RWPE2 (cell line): ENCODE data around the gene DNAH9.

ENCODE experiments used
- ATAC-seq: fragments of 200-7000 bp; cut with Tn5 transposase; 3 replicates; pipeline ENCODE4 v1.9.1; 2021; ENCODE audit warnings: low read depth
- DNase-seq: peaks from one replicate; pipeline ENCODE4 v3.0.0-alpha.2; 2020; ENCODE audit warnings: low spot score
- H3K27ac ChIP-seq: fragments of 450-650 bp; 2 replicates; pipeline ENCODE4 v1.5.1; 2017; ENCODE audit warnings: mild to moderate bottlenecking; ENCODE audit not compliant: poor library complexity, severe bottlenecking
- H3K27me3 ChIP-seq: fragments of 250-450 bp; sonication (Bioruptor Pico); 2 replicates; pipeline ENCODE4 v1.5.1; 2021; ENCODE audit warnings: mild to moderate bottlenecking, moderate library complexity; ENCODE audit not compliant: insufficient read depth, poor library complexity, severe bottlenecking
- H3K36me3 ChIP-seq: fragments of 250-450 bp; sonication (Bioruptor Pico); 2 replicates; pipeline ENCODE4 v1.5.1; 2020; ENCODE audit warnings: low read depth, mild to moderate bottlenecking, moderate library complexity
- H3K4me1 ChIP-seq: fragments of 250-450 bp; sonication (Bioruptor Pico); 2 replicates; pipeline ENCODE4 v1.5.1; 2021; ENCODE audit warnings: mild to moderate bottlenecking, moderate library complexity; ENCODE audit not compliant: insufficient read depth, poor library complexity, severe bottlenecking
- H3K4me3 ChIP-seq: fragments of 250-450 bp; sonication (Bioruptor Pico); 2 replicates; pipeline ENCODE4 v1.5.1; 2021; ENCODE audit warnings: mild to moderate bottlenecking, moderate library complexity; ENCODE audit not compliant: severe bottlenecking
- H3K9me3 ChIP-seq: fragments of 250-450 bp; sonication (Bioruptor Pico); 2 replicates; pipeline ENCODE4 v1.5.1; 2021; ENCODE audit warnings: mild to moderate bottlenecking, moderate library complexity; ENCODE audit not compliant: severe bottlenecking
- TF ChIP-seq, protein P1 (sequence below): fragments of 450-650 bp; IDR thresholded peaks from one replicate; pipeline ENCODE4 v1.5.1; 2017; ENCODE audit warnings: mild to moderate bottlenecking, moderate library complexity; ENCODE audit not compliant: poor library complexity, severe bottlenecking

DNAH9 gene

DNA sequence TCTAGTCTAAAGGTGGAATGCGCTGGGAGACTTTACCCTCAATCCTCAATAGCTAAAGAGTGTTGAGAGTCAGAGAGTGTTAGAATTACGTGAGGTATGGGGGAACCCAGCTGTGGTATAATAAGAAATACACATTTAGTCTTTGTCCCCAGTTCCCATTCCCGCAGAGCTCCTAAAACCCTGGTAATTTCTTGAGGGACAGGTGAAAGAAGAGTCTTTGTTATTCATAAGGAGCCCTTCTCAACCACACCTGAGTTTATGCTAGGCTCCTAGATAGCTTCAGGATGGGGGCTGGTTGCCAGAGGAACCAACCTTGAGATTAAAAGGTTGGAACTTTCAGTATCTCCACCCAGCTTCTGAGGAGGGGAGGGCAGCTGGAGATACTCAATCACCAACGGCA is 393.2 kb downstream of the DNAH9 start:
- DNase-seq (no peak), ATAC-seq (no peak)
- Histone ChIP-seq H3K4me1 (peaks cover 8% of the 10 kb centered on the region), H3K27ac (no peak overlapping the region), H3K4me3 (no peak overlapping the region), H3K9me3 (no peaks in the 10 kb centered on the region), H3K36me3 (peaks cover 24% of the 10 kb centered on the region), H3K27me3 (no peaks in the 10 kb centered on the region)
- TF ChIP-seq, protein P1, sequence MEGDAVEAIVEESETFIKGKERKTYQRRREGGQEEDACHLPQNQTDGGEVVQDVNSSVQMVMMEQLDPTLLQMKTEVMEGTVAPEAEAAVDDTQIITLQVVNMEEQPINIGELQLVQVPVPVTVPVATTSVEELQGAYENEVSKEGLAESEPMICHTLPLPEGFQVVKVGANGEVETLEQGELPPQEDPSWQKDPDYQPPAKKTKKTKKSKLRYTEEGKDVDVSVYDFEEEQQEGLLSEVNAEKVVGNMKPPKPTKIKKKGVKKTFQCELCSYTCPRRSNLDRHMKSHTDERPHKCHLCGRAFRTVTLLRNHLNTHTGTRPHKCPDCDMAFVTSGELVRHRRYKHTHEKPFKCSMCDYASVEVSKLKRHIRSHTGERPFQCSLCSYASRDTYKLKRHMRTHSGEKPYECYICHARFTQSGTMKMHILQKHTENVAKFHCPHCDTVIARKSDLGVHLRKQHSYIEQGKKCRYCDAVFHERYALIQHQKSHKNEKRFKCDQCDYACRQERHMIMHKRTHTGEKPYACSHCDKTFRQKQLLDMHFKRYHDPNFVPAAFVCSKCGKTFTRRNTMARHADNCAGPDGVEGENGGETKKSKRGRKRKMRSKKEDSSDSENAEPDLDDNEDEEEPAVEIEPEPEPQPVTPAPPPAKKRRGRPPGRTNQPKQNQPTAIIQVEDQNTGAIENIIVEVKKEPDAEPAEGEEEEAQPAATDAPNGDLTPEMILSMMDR: no peak

DNA sequence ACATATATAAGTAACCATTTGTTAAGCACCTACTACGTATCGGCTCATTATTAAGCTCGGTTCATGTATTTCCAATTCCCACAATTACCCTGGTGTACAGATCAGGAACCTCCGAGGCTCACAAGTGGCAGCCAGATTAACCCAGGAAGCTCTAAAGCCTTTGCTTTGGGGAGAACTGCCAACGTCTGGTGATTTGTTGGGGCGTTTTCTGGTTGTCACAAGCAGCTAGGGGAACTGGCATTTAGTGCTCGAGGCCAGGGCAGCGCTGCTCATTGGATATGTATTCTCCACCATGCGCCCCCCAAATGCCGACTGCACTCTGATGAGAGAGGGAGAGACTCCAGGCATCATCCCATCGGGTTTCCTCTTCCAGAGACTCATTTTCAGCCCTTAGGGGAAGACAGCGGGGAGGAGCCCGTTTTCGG is 398.5 kb downstream of the DNAH9 start:
- H3K36me3 ChIP-seq: peaks cover 9% of the 10 kb centered on the region
- ATAC-seq: peak; percentile 26
- H3K27me3 ChIP-seq: no peaks in the 10 kb centered on the region
- no peaks in the 10 kb centered on the region for H3K9me3 ChIP-seq
- TF ChIP-seq, protein P1: no peak
- DNase-seq: no peak
- H3K27ac ChIP-seq: peak overlapping the region; percentile 57
- peak overlapping the region; percentile 71 for H3K4me3 ChIP-seq
- peaks cover 8% of the 10 kb centered on the region for H3K4me1 ChIP-seq

DNA sequence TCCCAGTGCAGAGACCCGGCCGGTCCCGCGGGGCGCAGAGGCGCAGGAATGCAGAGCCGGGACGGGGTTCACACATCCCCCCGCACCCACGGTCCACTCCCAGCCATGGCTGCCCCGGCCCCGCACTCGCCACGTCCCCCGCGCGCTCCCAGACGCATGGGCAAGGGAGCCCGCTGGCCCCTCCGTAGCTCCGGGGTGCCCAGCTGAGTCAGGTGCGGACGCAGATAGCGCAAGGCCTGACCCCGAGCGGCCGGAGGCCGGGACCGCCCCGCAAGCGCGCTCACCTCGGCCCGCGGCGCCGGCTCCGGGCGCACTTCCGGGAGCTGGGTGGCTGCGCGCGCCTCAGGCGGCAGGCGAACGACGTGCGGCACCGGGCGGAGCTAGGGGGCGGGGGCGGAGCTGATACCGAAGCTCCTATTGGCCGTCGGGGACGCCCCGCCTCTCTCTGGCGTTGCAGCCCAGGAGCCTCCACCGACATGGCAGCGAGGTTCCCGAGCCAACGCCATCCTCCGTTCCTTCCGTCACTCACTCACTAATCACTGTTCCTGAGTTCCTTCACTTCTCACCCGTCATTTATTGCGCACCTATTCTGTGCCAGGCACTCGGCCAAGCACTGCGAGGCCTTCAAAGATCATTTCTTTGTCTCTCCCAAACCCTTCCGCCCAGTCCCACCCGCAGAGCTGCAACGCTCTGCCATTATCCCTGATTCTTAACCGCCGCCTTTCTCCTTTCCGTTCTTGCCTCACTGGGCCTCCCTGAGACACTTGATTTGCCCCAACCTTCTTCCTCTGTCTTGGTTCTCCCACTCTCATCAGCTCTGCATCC is 399.1 kb downstream of the DNAH9 start, which contains the start of gene ZNF18:
ZNF18 (minus strand) TSS at position 329 of the 825 bp plus-strand sequence. CDS start 4,646 bp downstream, outside the sequence.
- H3K27ac ChIP-seq: peak within 1 kb of the TSS; percentile 57
- peak; percentile 95 for DNase-seq
- H3K27me3 ChIP-seq: no peaks in the 10 kb centered on the region
- peak; percentile 95 for ATAC-seq
- H3K9me3 ChIP-seq: no peaks in the 10 kb centered on the region
- TF ChIP-seq, protein P1: no peak
- peaks cover 3% of the 10 kb centered on the region; the same call in 1 of the 2 replicates for H3K36me3 ChIP-seq
- H3K4me3 ChIP-seq: peak within 1 kb of the TSS; percentile 71
- H3K4me1 ChIP-seq: peaks cover 8% of the 10 kb centered on the region

DNA sequence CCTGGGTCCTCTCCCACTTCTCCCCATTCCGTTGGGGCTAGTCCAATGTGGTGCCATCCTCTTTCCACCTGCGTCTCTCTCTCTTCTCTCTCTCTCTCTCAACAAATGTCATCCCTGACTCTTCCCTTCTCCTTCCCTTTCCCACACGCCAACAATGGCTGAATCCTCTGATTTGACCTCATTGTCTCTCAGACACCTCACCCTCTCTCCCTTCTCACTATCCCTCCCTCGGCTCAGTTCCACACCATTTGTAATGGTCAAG is 399.6 kb downstream of the DNAH9 start:
- Histone ChIP-seq H3K4me1 (peaks cover 8% of the 10 kb centered on the region), H3K36me3 (no peaks in the 10 kb centered on the region), H3K27ac (peak overlapping the region; percentile 57), H3K27me3 (no peaks in the 10 kb centered on the region), H3K9me3 (no peaks in the 10 kb centered on the region), H3K4me3 (peak overlapping the region; percentile 71)
- ATAC-seq (no peak), DNase-seq (no peak)
- TF ChIP-seq, protein P1: no peak

DNA sequence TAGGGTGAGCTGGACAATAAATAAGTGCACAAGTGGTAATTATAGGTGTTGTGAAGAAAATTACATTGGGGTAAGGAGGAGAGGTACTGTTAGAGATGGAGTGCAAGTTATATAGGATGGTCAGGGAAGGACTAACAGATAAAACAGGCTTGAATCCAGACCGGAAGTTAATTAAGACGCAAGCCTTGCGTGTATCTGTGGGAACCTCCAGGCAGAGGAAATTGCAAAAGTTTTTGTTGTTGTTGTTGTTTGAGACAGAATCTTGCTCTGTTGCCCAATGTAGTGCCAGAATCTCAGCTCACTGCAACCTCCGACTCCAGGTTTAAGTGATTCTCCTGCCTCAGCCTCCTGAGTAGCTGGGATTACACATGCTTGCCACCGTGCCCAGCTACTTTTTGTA is 401.4 kb downstream of the DNAH9 start:
- Histone ChIP-seq H3K27ac (no peak overlapping the region), H3K36me3 (no peaks in the 10 kb centered on the region), H3K27me3 (no peaks in the 10 kb centered on the region), H3K4me1 (peaks cover 8% of the 10 kb centered on the region), H3K4me3 (no peak overlapping the region), H3K9me3 (no peaks in the 10 kb centered on the region)
- ATAC-seq (no peak), DNase-seq (no peak)
- TF ChIP-seq, protein P1: no peak
